Activated T-cell treated with anti-CD3 and anti-CD28 coated beads, Interleukin-2, amount 50 U/mL, for 4 hours (primary cell): ENCODE data around the gene PRDM16. TPM values are rescaled to one million over a fixed set of nuclear protein-coding genes. Genes with fewer than 3 reads are reported as not detected.
A peak's percentile ranks its signal among the peaks of the same experiment; 100 is the strongest.

Experiments used
- ATAC-seq, 2 donors: fragments of 200-7000 bp; cut with Tn5 transposase; one replicate each; pipeline ENCODE4 v1.10.0; 2021
- DNase-seq: peaks from one replicate; pipeline ENCODE4 v3.0.0-alpha.2; 2020
- H3K27me3 Mint-ChIP-seq: one replicate; pipeline ENCODE4 v1.8.0; 2021; ENCODE audit warnings: low read depth, mixed read lengths
- H3K36me3 Mint-ChIP-seq: one replicate; pipeline ENCODE4 v1.8.0; 2022; ENCODE audit warnings: mixed read lengths; ENCODE audit not compliant: insufficient read depth
- H3K4me1 Mint-ChIP-seq: one replicate; pipeline ENCODE4 v1.8.0; 2021; ENCODE audit warnings: low read depth, mixed read lengths
- H3K4me3 Mint-ChIP-seq: one replicate; pipeline ENCODE4 v1.8.0; 2021; ENCODE audit warnings: mild to moderate bottlenecking, moderate library complexity, mixed read lengths
- H3K9me3 Mint-ChIP-seq: one replicate; pipeline ENCODE4 v1.8.0; 2021; ENCODE audit warnings: mixed read lengths
- total RNA-seq, 3 donors: library from RNA; stranded (reverse); gene quantifications; one replicate each; pipeline ENCODE4 v1.2.1, GENCODE V29; 2021

PRDM16 gene
- total RNA-seq, 3 donors from 2014 or later = 0.05 to 0.22 TPM; not detected in 1

- Mint-ChIP-seq H3K9me3 (no peaks in the 10 kb centered on the region), H3K27me3 (peaks cover 9% of the 10 kb centered on the region), H3K4me3 (no peak overlapping the region), H3K4me1 (no peaks in the 10 kb centered on the region), H3K36me3 (no peaks in the 10 kb centered on the region)
- no peak for ATAC-seq
- no peak for DNase-seq
These were observed 372.9 kb downstream of the PRDM16 start for GRCh38 chr1:3441880-3442279.

DNA sequence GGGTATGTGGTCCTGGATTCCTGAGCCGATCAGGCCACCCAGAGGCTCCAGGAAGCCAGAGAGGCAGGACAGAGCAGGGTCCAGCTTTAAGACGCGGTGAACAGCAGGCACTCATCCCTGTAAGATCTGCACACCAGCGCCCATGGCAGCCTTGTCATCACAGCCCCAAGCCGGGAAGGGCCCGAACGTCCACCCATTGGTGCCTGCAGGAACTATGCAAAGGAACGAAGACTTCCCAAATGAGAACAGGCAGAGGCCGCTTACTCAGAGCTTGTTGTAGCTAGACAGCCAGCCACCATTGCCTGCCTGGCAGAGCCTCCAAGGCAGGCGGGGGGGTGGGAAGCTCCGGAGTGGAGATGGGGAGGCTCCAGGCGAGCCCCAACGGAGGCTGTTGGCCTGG, 373.3 kb downstream of the PRDM16 start:
- H3K4me1 Mint-ChIP-seq = no peaks in the 10 kb centered on the region
- no peak for DNase-seq
- peaks cover 1% of the 10 kb centered on the region for H3K9me3 Mint-ChIP-seq
- ATAC-seq = no peak
- H3K36me3 Mint-ChIP-seq = no peaks in the 10 kb centered on the region
- no peak overlapping the region for H3K4me3 Mint-ChIP-seq
- H3K27me3 Mint-ChIP-seq = peaks cover 9% of the 10 kb centered on the region

DNA sequence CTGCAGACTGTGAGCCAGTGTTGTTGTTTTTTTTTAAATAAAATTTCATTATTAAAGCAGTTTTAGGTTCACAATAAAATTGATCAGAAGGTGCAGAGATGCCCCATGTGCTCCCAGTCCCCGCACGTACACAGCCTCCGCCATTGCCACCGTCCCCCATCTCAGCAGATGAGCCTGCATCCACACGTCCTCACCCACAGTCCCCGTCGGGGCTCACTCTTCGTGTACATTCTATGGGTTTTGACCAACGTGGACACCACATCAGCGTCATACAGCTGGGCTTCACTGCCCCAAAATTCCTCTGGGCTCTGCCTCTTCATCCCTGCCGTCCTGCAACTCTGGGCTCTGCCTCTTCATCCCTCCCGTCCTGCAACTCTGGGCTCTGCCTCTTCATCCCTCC, 373.9 kb downstream of the PRDM16 start:
- DNase-seq (no peak), ATAC-seq (no peak)
- Mint-ChIP-seq H3K27me3 (peaks cover 9% of the 10 kb centered on the region), H3K36me3 (no peaks in the 10 kb centered on the region), H3K9me3 (peaks cover 7% of the 10 kb centered on the region), H3K4me3 (no peak overlapping the region), H3K4me1 (no peaks in the 10 kb centered on the region)

GRCh38 chr1:3443807-3444206, 374.8 kb downstream of the PRDM16 start:
- no peak overlapping the region for H3K4me3 Mint-ChIP-seq
- no peak for ATAC-seq
- no peaks in the 10 kb centered on the region for H3K36me3 Mint-ChIP-seq
- H3K27me3 Mint-ChIP-seq = peaks cover 9% of the 10 kb centered on the region
- H3K9me3 Mint-ChIP-seq = peaks cover 10% of the 10 kb centered on the region
- DNase-seq = no peak
- H3K4me1 Mint-ChIP-seq = no peaks in the 10 kb centered on the region

GRCh38 chr1:3444298-3444697, 375.3 kb downstream of the PRDM16 start:
- Mint-ChIP-seq H3K36me3 (no peaks in the 10 kb centered on the region), H3K27me3 (peaks cover 9% of the 10 kb centered on the region), H3K4me1 (no peaks in the 10 kb centered on the region), H3K9me3 (peaks cover 10% of the 10 kb centered on the region), H3K4me3 (no peak overlapping the region)
- ATAC-seq = no peak
- no peak for DNase-seq

GRCh38 chr1:3444736-3445135, 375.7 kb downstream of the PRDM16 start:
- H3K27me3 Mint-ChIP-seq = peaks cover 9% of the 10 kb centered on the region
- no peak for ATAC-seq

DNA sequence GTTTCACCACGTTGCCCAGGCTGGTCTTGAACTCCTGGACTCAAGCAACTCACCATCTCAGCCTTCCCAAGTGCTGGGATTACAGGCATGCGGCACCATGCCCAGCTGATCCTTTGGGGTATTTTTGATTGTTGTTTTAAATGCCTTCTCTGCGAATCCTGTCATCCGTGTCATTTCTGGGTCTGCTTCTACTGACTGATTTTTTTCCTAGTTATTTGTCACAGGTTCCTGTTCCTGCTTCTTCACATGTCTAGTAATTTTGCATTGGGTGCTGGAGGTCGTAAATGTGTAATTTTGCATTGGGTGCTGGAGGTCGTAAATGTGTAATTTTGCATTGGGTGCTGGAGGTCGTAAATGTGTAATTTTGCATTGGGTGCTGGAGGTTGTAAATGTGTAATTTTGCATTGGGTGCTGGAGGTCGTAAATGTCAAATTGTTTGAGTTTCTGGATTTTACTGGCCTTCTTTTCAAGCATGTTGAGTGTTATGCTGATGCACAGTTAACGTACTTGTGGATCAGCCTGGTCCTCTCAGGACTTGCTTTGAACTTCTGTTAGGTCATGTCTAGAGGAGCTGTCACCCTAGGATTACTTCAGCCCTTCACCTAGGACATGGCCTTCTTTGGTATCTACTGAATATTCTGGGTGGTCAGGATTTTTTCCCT, 381.3 kb downstream of the PRDM16 start:
- DNase-seq (no peak), ATAC-seq (no peak)
- H3K4me1 Mint-ChIP-seq = peaks cover 4% of the 10 kb centered on the region
- peaks cover 10% of the 10 kb centered on the region for H3K9me3 Mint-ChIP-seq
- no peak overlapping the region for H3K4me3 Mint-ChIP-seq
- H3K36me3 Mint-ChIP-seq = no peaks in the 10 kb centered on the region
- peaks cover 11% of the 10 kb centered on the region for H3K27me3 Mint-ChIP-seq

More at GRCh38 chr1:3444736-3445135, 375.7 kb downstream of the PRDM16 start:
- no peak for DNase-seq
- Mint-ChIP-seq H3K4me1 (no peaks in the 10 kb centered on the region), H3K4me3 (no peak overlapping the region), H3K9me3 (peaks cover 10% of the 10 kb centered on the region), H3K36me3 (no peaks in the 10 kb centered on the region)

- ATAC-seq (no peak), DNase-seq (no peak)
- peaks cover 4% of the 10 kb centered on the region for H3K4me1 Mint-ChIP-seq
- peaks cover 13% of the 10 kb centered on the region for H3K27me3 Mint-ChIP-seq
- peaks cover 10% of the 10 kb centered on the region for H3K9me3 Mint-ChIP-seq
- H3K4me3 Mint-ChIP-seq = no peak overlapping the region
- H3K36me3 Mint-ChIP-seq = no peaks in the 10 kb centered on the region
These were observed 382.0 kb downstream of the PRDM16 start for GRCh38 chr1:3450983-3451382.

DNA sequence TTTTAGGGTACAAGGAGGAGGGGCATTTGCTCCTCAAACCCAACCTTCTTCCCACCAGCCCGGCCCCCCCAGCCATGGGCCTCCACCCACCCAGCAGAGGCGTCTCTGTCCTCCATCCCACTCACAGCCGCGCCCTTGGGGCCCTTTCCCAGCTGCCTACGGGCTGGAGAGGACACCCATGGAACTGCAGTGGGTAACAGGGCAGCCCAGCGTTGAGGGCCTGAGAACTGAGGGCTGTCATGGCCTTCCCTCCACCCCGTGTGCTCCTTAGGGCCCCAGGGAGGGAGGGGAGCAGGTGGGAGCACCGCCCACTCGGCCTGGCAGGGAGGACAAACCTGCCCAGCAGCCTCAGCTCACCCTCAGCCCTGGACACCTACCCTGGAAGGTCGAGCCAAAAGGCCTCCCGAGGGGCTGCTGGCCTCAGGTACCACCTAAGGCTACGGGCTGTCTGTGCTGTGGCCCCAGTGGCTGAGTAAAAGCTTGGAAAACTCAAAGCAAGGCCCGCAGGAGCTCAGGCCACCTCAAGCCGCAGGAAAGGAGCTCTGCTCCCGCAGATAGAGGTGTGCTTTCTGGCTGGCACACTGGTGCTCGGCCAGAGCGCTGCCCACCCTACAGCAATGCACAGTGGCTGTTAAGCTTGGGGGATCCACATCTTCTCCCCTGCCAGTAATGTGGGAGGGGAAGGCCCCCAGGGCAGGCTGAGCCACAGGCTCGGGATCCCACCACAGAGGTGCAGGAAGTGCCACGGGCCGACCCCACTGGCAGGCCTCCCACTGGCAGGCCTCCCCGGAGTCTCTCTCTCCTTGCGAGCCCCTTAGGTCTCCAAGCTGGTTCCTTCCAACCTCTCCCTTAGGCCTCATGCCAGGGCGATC, 383.2 kb downstream of the PRDM16 start:
- peaks cover 4% of the 10 kb centered on the region for H3K4me1 Mint-ChIP-seq
- H3K36me3 Mint-ChIP-seq = no peaks in the 10 kb centered on the region
- peaks cover 13% of the 10 kb centered on the region for H3K27me3 Mint-ChIP-seq
- H3K4me3 Mint-ChIP-seq = no peak overlapping the region
- ATAC-seq (no peak), DNase-seq (no peak)
- H3K9me3 Mint-ChIP-seq = peaks cover 10% of the 10 kb centered on the region

- ATAC-seq (no peak), DNase-seq (no peak)
- Mint-ChIP-seq H3K36me3 (no peaks in the 10 kb centered on the region), H3K27me3 (peaks cover 13% of the 10 kb centered on the region), H3K4me1 (peaks cover 4% of the 10 kb centered on the region), H3K4me3 (no peak overlapping the region), H3K9me3 (peaks cover 4% of the 10 kb centered on the region)
These were observed 383.8 kb downstream of the PRDM16 start for GRCh38 chr1:3452866-3453175.

- peaks cover 13% of the 10 kb centered on the region for H3K27me3 Mint-ChIP-seq
- DNase-seq = peak; percentile 70
- H3K9me3 Mint-ChIP-seq = no peaks in the 10 kb centered on the region
- H3K4me3 Mint-ChIP-seq = peak overlapping the region; percentile 56
- H3K36me3 Mint-ChIP-seq = no peaks in the 10 kb centered on the region
- H3K4me1 Mint-ChIP-seq = peaks cover 4% of the 10 kb centered on the region
- ATAC-seq = peak; percentile 76
These were observed 384.3 kb downstream of the PRDM16 start for GRCh38 chr1:3453203-3453761.

- peaks cover 4% of the 10 kb centered on the region for H3K4me1 Mint-ChIP-seq
- ATAC-seq = peak; percentile 36 to 39
These were observed 385.1 kb downstream of the PRDM16 start, which contains the start of gene ARHGEF16 for GRCh38 chr1:3453891-3454810. Gene ARHGEF16, plus strand, starts transcription at chr1:3454665. Its CDS starts 8,420 bp downstream, at chr1:3463085.

GRCh38 chr1:3454811-3455618, 386.0 kb downstream of the PRDM16 start:
- ATAC-seq (no peak), DNase-seq (no peak)
- H3K4me3 Mint-ChIP-seq = peak overlapping the region; percentile 62
- H3K36me3 Mint-ChIP-seq = no peaks in the 10 kb centered on the region
- H3K27me3 Mint-ChIP-seq = peaks cover 13% of the 10 kb centered on the region
- H3K9me3 Mint-ChIP-seq = no peaks in the 10 kb centered on the region
- peaks cover 4% of the 10 kb centered on the region for H3K4me1 Mint-ChIP-seq

More at GRCh38 chr1:3453891-3454810, 385.1 kb downstream of the PRDM16 start, which contains the start of gene ARHGEF16:
- Mint-ChIP-seq H3K4me3 (peak within 1 kb of the TSS; percentile 62), H3K36me3 (no peaks in the 10 kb centered on the region), H3K27me3 (peaks cover 13% of the 10 kb centered on the region), H3K9me3 (no peaks in the 10 kb centered on the region)
- no peak for DNase-seq
